ENCODE measurements around the gene TMEM69. TPM values are rescaled to one million over a fixed set of nuclear protein-coding genes. Genes with fewer than 3 reads are reported as not detected.
"Not testable (repeated sequence)": the region's sequence is repeated elsewhere in the genome, so short reads cannot be mapped to it uniquely, and the experiment has no call there.

Gene TMEM69
- polyA plus RNA-seq (ENCODE audit: insufficient read length in 4 of 4), result 10 to 100 TPM; 45.4 to 61.8 (median 51.8) TPM

GRCh38 chr1:45687754-45688740 lies at the start of gene TMEM69:
TMEM69 (plus strand) TSS chr1:45688181; CDS start chr1:45691069, 2,888 bp downstream.
- peak; percentile 81 to 89 (median 88) for DNase-seq (ENCODE audit: low read depth in 4 of 4, low spot score in 2 of 4)

GRCh38 chr1:45640293-45640692 lies 47.7 kb upstream of the TMEM69 start:
- no peak for DNase-seq (ENCODE audit: low read depth in 4 of 4, low spot score in 2 of 4)

- no peak for DNase-seq (ENCODE audit: low read depth in 4 of 4, low spot score in 2 of 4)
Measured at GRCh38 chr1:45643321-45643720, 44.7 kb upstream of the TMEM69 start.

- DNase-seq (ENCODE audit: low read depth in 4 of 4, low spot score in 2 of 4), result no peak
Measured at GRCh38 chr1:45643978-45644377, 44.0 kb upstream of the TMEM69 start.

- no peak for DNase-seq (ENCODE audit: low read depth in 4 of 4, low spot score in 2 of 4)
Measured at GRCh38 chr1:45644661-45645060, 43.3 kb upstream of the TMEM69 start.

- DNase-seq (ENCODE audit: low read depth in 4 of 4, low spot score in 2 of 4), result no peak
Measured at GRCh38 chr1:45647248-45648021, 40.5 kb upstream of the TMEM69 start.

- DNase-seq (ENCODE audit: low read depth in 4 of 4, low spot score in 2 of 4), result no peak
Measured at GRCh38 chr1:45654540-45655280, 33.3 kb upstream of the TMEM69 start.

GRCh38 chr1:45656573-45657226 lies 31.3 kb upstream of the TMEM69 start:
- DNase-seq (ENCODE audit: low read depth in 4 of 4, low spot score in 2 of 4), result no peak

GRCh38 chr1:45658171-45658570 lies 29.8 kb upstream of the TMEM69 start:
- no peak for DNase-seq (ENCODE audit: low read depth in 4 of 4, low spot score in 2 of 4)

GRCh38 chr1:45659222-45659621 lies 28.8 kb upstream of the TMEM69 start:
- DNase-seq (ENCODE audit: low read depth in 4 of 4, low spot score in 2 of 4), result no peak

GRCh38 chr1:45660336-45660735 lies 27.6 kb upstream of the TMEM69 start:
- no peak for DNase-seq (ENCODE audit: low read depth in 4 of 4, low spot score in 2 of 4)

GRCh38 chr1:45666836-45667235 lies 21.1 kb upstream of the TMEM69 start:
- DNase-seq (ENCODE audit: low read depth in 4 of 4, low spot score in 2 of 4), result no peak

GRCh38 chr1:45667321-45668111 lies 20.5 kb upstream of the TMEM69 start:
- DNase-seq (ENCODE audit: low read depth in 4 of 4, low spot score in 2 of 4), result no peak

GRCh38 chr1:45668526-45668925 lies 19.5 kb upstream of the TMEM69 start:
- no peak for DNase-seq (ENCODE audit: low read depth in 4 of 4, low spot score in 2 of 4)

GRCh38 chr1:45669379-45669778 lies 18.6 kb upstream of the TMEM69 start:
- DNase-seq (ENCODE audit: low read depth in 4 of 4, low spot score in 2 of 4), result no peak

GRCh38 chr1:45669859-45670655 lies 17.9 kb upstream of the TMEM69 start:
- no peak for DNase-seq (ENCODE audit: low read depth in 4 of 4, low spot score in 2 of 4)

- DNase-seq (ENCODE audit: low read depth in 4 of 4, low spot score in 2 of 4), result no peak
Measured at GRCh38 chr1:45673956-45674355, 14.0 kb upstream of the TMEM69 start.

GRCh38 chr1:45674478-45674877 lies 13.5 kb upstream of the TMEM69 start:
- no peak for DNase-seq (ENCODE audit: low read depth in 4 of 4, low spot score in 2 of 4)

- DNase-seq (ENCODE audit: low read depth in 4 of 4, low spot score in 2 of 4), result not testable (repeated sequence)
Measured at GRCh38 chr1:45676553-45676952, 11.4 kb upstream of the TMEM69 start.
